ENCODE data around the gene TTC33. TPM values are rescaled to one million over a fixed set of nuclear protein-coding genes. Genes with fewer than 3 reads are reported as not detected.

TTC33 gene
- total RNA-seq = 1 to 10 TPM; 5.6 to 9.2 (median 7.0) TPM
- long read RNA-seq = 0 reads

GRCh38 chr5:40755407-40756365 is at the start of gene TTC33:
Gene TTC33 (minus strand): TSS chr5:40755961. CDS start chr5:40747018, 8,943 bp downstream.
- Histone ChIP-seq H3K9me3 (no peaks in the 10 kb centered on the region), H3K4me1 (peaks cover 0 to 8% (median 4%) of the 10 kb centered on the region in 4 donors), H3K27me3 (no peaks in the 10 kb centered on the region), H3K27ac (peak within 1 kb of the TSS; percentile 70 to 94 (median 89)), H3K4me3 (peak within 1 kb of the TSS; percentile 66 to 85 (median 85)), H3K36me3 (no peaks in the 10 kb centered on the region)
- peak; percentile 97 for DNase-seq
- intact Hi-C loops (cut with DNase I) = loop anchor here in 1 of 2 donors (5.0 kb wide), 1 partner anchor 77 kb away; no protein-coding TSS in a partner anchor
- TF ChIP-seq CTCF (IDR thresholded peaks at IDR 0.05) = peak; percentile 60 to 74 (median 68)
- no peak for TF ChIP-seq POLR2A (IDR thresholded peaks at IDR 0.05)
- peak; percentile 96 to 99 (median 97) for ATAC-seq
- 6% methylated on average over 46 of the region's 80 CpGs for WGBS (ENCODE audit: insufficient coverage, low coverage, low lambda C conversion rate, missing lambda C conversion rate)

- no peaks in the 10 kb centered on the region for H3K9me3 ChIP-seq
- H3K36me3 ChIP-seq = no peaks in the 10 kb centered on the region
- H3K4me3 ChIP-seq = no peak overlapping the region
- no peak overlapping the region for H3K27ac ChIP-seq
- no peaks in the 10 kb centered on the region for H3K4me1 ChIP-seq
- TF ChIP-seq CTCF (IDR thresholded peaks at IDR 0.05) = no peak
- no peak for TF ChIP-seq POLR2A (IDR thresholded peaks at IDR 0.05)
- ATAC-seq (no peak), DNase-seq (no peak)
- H3K27me3 ChIP-seq = no peaks in the 10 kb centered on the region
- intact Hi-C loops (cut with DNase I) = no loop called here
- 86% methylated on average over 8 of the region's 8 CpGs for WGBS (ENCODE audit: insufficient coverage, low coverage, low lambda C conversion rate, missing lambda C conversion rate)
Measured at GRCh38 chr5:40801771-40802562, 46.2 kb upstream of the TTC33 start.

GRCh38 chr5:40799258-40799657 is 43.5 kb upstream of the TTC33 start:
- 0% methylated on average over 1 of the region's 1 CpG for WGBS (ENCODE audit: insufficient coverage, low coverage, low lambda C conversion rate, missing lambda C conversion rate)
- Histone ChIP-seq H3K4me1 (peaks cover 0 to 18% (median 5%) of the 10 kb centered on the region in 4 donors), H3K36me3 (no peaks in the 10 kb centered on the region), H3K27me3 (no peaks in the 10 kb centered on the region), H3K9me3 (no peaks in the 10 kb centered on the region), H3K4me3 (peak overlapping the region in 1 of 3 donors; percentile 92), H3K27ac (no peak overlapping the region)
- intact Hi-C loops (cut with DNase I) = no loop called here
- TF ChIP-seq CTCF (IDR thresholded peaks at IDR 0.05) = no peak
- TF ChIP-seq POLR2A (IDR thresholded peaks at IDR 0.05) = no peak
- DNase-seq = no peak
- no peak for ATAC-seq

- Histone ChIP-seq H3K4me1 (peaks cover 0 to 18% (median 5%) of the 10 kb centered on the region in 4 donors), H3K27me3 (no peaks in the 10 kb centered on the region), H3K27ac (peak overlapping the region in 2 of 3 donors; percentile 85 to 92), H3K36me3 (no peaks in the 10 kb centered on the region), H3K9me3 (no peaks in the 10 kb centered on the region), H3K4me3 (peak overlapping the region; percentile 92 to 98 (median 97))
- TF ChIP-seq CTCF (IDR thresholded peaks at IDR 0.05) (no peak), POLR2A (IDR thresholded peaks at IDR 0.05) (no peak)
- 3% methylated on average over 7 of the region's 7 CpGs for WGBS (ENCODE audit: insufficient coverage, low coverage, low lambda C conversion rate, missing lambda C conversion rate)
- no peak for ATAC-seq
- intact Hi-C loops (cut with DNase I) = no loop called here
- peak in 1 of 3 donors; percentile 74 for DNase-seq
Measured at GRCh38 chr5:40798801-40799210, 43.0 kb upstream of the TTC33 start.

All from right lobe of liver (tissue), 6 donors.